ENCODE results near the gene CYGB. TPM values are rescaled to one million over a fixed set of nuclear protein-coding genes. Genes with fewer than 3 reads are reported as not detected.
A peak's percentile ranks its signal among the peaks of the same experiment; 100 is the strongest.
"Not testable (repeated sequence)": the region's sequence is repeated elsewhere in the genome, so short reads cannot be mapped to it uniquely, and the experiment has no call there.

The CYGB gene
- total and polyA plus RNA-seq, 9 of the 15 experiments (the other 6 are each of a cell fraction or from before 2014, with no cell fraction given) = 0.08 to 0.95 (median 0.18) TPM; not detected in 5

- H3K27ac ChIP-seq (ENCODE audit: extremely low read depth, low read depth, low read length); H2AFZ ChIP-seq (ENCODE audit: low read depth, low read length); BruUV-seq (replicated peaks); H3K9ac ChIP-seq (ENCODE audit: insufficient read depth in 1 of 2, low read depth in 2 of 2, low read length in 2 of 2); CTCF ChIA-PET (ENCODE audit: low intra/inter-chr PET ratio); ATAC-seq; H3K4me2 ChIP-seq (ENCODE audit: insufficient read depth, low read length); H3K36me3 ChIP-seq (ENCODE audit: control insufficient read depth, insufficient read depth, low read length); H3K4me3 ChIP-seq; in situ Hi-C loops (cut with MboI); H3K9me3 ChIP-seq (replicated peaks; ENCODE audit: control insufficient read depth, insufficient read depth, low read depth, low read length); DNase-seq (ENCODE audit: extremely low read depth in 1 of 4, low spot score in 3 of 4); H3K27me3 ChIP-seq (ENCODE audit: control insufficient read depth in 2 of 2, insufficient read depth in 2 of 2, low read length in 2 of 2); intact Hi-C loops (cut with micrococcal nuclease); H3K79me2 ChIP-seq (ENCODE audit: control insufficient read depth, insufficient read depth, low read length); H4K20me1 ChIP-seq (replicated peaks; ENCODE audit: control insufficient read depth, insufficient read depth, low read length); FAIRE-seq; H3K9me1 ChIP-seq (ENCODE audit: control insufficient read depth, insufficient read depth, low read length): not testable (repeated sequence)
- peaks cover 23 to 56% of the 10 kb centered on the region in 2 experiments for H3K4me1 ChIP-seq (replicated peaks in 1 of 2; ENCODE audit: control insufficient read depth in 2 of 2, insufficient read depth in 2 of 2, low read length in 2 of 2)
- POLR2A ChIA-PET = interaction anchor here (1.0 kb wide), 1 partner anchor 203 kb away, joined by 3 read pairs; the partner anchor contains the start of gene SRSF2
- TF ChIP-seq ZNF121 (CRISPR knock-in tag; conservative IDR thresholded peaks at IDR 0.05) = peak; percentile 74
- WGBS (ENCODE audit: insufficient coverage, low coverage, missing lambda C conversion rate) = 64% methylated on average over 9 of the region's 9 CpGs
These were observed 3.7 kb downstream of the CYGB start for GRCh38 chr17:76533640-76534359.

- peaks cover 30 to 62% of the 10 kb centered on the region in 2 experiments for H3K4me1 ChIP-seq (replicated peaks in 1 of 2; ENCODE audit: control insufficient read depth in 2 of 2, insufficient read depth in 2 of 2, low read length in 2 of 2)
- FAIRE-seq (no peak), ATAC-seq (no peak), DNase-seq (ENCODE audit: extremely low read depth in 1 of 4, low spot score in 3 of 4) (no peak)
- H3K4me3 ChIP-seq = no peak overlapping the region
- WGBS (ENCODE audit: insufficient coverage, low coverage, missing lambda C conversion rate) = 74% methylated on average over 7 of the region's 8 CpGs
- intact Hi-C loops (cut with micrococcal nuclease) = no loop called here
- peak overlapping the region in 1 of 2 experiments; percentile 65; a peak in 1 of 4 replicates for H3K9ac ChIP-seq (ENCODE audit: insufficient read depth in 1 of 2, low read depth in 2 of 2, low read length in 2 of 2)
- no peaks in the 10 kb centered on the region for H4K20me1 ChIP-seq (replicated peaks; ENCODE audit: control insufficient read depth, insufficient read depth, low read length)
- in situ Hi-C loops (cut with MboI) = no loop called here
- no peak overlapping the region for H3K27ac ChIP-seq (ENCODE audit: extremely low read depth, low read depth, low read length)
- no peak overlapping the region for H3K4me2 ChIP-seq (ENCODE audit: insufficient read depth, low read length)
- H3K9me3 ChIP-seq (replicated peaks; ENCODE audit: control insufficient read depth, insufficient read depth, low read depth, low read length) = no peaks in the 10 kb centered on the region
- BruUV-seq (replicated peaks) = no TSS peak
- H3K79me2 ChIP-seq (ENCODE audit: control insufficient read depth, insufficient read depth, low read length) = no peaks in the 10 kb centered on the region
- H3K27me3 ChIP-seq (ENCODE audit: control insufficient read depth in 2 of 2, insufficient read depth in 2 of 2, low read length in 2 of 2) = no peaks in the 10 kb centered on the region
- no peaks in the 10 kb centered on the region; the same call in 2 of the 3 replicates for H3K36me3 ChIP-seq (ENCODE audit: control insufficient read depth, insufficient read depth, low read length)
- POLR2A ChIA-PET = interaction anchor here (0.5 to 0.6 kb wide), 3 partner anchors 10 to 636 kb away, joined by 3 read pairs; no protein-coding TSS in a partner anchor
- H3K9me1 ChIP-seq (ENCODE audit: control insufficient read depth, insufficient read depth, low read length) = no peaks in the 10 kb centered on the region
- CTCF ChIA-PET (ENCODE audit: low intra/inter-chr PET ratio) = no interaction called here
- no peak overlapping the region for H2AFZ ChIP-seq (ENCODE audit: low read depth, low read length)
- no peak for TF ChIP-seq SETDB1 (IDR thresholded peaks at IDR 0.05; ENCODE audit: low read length)
- no peak for TF ChIP-seq HSF4 (CRISPR knock-in tag; IDR thresholded peaks at IDR 0.05; ENCODE audit: borderline replicate concordance)
- TF ChIP-seq ZNF140 (CRISPR knock-in tag; IDR thresholded peaks at IDR 0.05) = no peak
- no peak for TF ChIP-seq ZNF431 (CRISPR knock-in tag; IDR thresholded peaks at IDR 0.05)
- TF ChIP-seq HNRNPK (IDR thresholded peaks at IDR 0.05; ENCODE audit: low read depth, low read length, poor library complexity, severe bottlenecking) = no peak
- no peak for TF ChIP-seq PHF21A (IDR thresholded peaks at IDR 0.05; ENCODE audit: borderline replicate concordance, low read depth)
These were observed 5.3 kb downstream of the CYGB start for GRCh38 chr17:76532072-76532651.

All from K562 (cell line).